HG03280 (cell line): ENCODE results near the gene PRICKLE2.

Experiments
- ATAC-seq: cut with Tn5 transposase; IDR thresholded peaks from one replicate; pipeline ENCODE4 v1.9.1; 2021; ENCODE audit warnings: mild to moderate bottlenecking, moderate library complexity; ENCODE audit not compliant: unreplicated experiment

Gene PRICKLE2

DNA sequence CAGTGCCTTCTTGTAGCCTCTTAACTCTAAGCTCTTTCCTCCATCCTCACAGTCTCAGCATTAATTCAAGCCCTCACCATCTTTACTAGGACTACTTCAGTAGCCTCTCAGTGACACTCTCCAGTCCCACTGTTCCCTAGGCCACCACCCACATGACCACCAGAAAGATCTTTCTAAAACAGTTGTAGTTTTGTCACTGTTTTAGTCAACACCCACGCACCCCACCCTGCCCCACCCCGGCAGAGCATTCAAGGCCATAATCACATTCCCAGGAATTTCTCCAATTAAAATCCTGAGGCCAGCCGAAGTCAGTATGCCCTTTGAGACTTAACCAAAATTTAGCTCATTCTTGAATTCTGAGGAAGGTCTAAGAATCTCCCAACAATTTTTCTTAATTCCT, 170.8 kb downstream of the PRICKLE2 start:
- ATAC-seq: no peak

DNA sequence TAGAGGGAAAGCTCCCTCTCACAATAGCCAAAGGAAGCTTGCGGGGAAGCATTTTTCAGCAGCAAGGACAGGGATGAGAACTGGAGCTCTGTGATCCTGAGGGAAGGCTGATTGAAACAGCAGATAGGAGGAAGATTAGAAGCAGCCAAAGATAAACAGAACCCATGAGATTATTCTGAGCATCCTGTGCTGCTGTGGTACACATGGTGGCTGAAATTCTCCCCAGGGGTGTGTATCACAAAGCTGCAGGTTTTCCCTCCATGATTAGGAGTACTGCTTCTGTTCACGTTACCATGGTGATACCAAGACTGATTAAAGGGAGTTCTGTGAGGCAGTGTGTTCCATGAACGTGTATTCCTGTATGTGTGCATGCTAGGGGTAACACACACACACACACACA, 171.7 kb downstream of the PRICKLE2 start:
- ATAC-seq: no peak

DNA sequence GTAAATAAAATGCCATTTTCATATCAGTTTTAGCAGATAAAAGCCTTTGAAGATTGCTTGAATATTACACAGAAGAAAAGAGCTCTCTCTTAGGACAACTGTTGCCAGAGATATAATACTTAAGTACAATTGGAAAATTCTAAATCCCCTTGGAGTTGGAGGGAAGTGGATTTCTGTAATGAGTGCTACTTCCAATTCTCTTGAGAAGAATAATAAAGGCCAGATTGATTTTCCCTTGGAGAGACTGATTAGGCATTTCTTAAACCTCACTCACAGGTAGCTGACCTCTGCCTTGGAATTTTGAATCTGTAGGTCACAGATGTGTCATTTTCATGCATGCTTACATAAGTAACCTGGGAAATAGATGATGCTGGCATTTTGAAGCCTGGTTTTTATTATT, 172.1 kb downstream of the PRICKLE2 start:
- ATAC-seq: no peak

DNA sequence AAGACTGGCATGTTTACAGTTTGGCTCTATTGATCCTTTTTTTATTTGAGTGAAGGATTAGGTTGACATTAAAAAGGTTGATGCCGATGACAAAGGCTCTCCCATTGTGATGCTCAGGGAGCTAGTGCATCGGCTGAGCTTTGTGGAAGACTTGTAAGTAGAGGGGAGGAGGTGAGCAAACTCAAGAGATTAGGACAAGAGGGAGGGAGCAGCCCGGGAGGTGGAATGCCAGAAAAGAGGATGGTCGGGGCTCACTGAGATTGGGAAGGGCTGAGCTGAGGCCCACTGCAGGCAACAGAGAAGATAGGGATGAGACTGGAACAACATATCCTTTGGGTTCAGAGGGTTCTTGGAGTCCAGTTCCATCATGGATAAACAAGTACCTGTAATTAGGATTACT, 175.4 kb downstream of the PRICKLE2 start:
- no peak for ATAC-seq

DNA sequence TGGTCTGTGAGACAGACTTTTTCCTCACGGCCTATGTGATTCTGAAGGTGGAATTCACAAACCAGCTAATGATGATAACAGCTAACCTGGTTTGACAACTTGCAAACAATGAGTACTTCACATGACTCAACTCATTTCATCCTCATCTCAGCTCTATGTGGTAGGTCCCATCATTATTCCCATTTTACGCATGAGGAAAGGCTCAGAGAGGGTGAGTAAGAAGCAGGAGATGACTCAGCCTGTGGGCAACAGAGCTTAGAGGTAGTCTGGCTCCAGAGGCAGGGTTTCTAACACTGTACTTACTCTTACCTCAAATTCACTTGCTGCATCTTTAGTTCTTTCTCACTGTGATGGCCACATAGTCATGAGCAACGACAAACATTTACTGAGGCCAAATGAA, 176.1 kb downstream of the PRICKLE2 start:
- no peak for ATAC-seq

DNA sequence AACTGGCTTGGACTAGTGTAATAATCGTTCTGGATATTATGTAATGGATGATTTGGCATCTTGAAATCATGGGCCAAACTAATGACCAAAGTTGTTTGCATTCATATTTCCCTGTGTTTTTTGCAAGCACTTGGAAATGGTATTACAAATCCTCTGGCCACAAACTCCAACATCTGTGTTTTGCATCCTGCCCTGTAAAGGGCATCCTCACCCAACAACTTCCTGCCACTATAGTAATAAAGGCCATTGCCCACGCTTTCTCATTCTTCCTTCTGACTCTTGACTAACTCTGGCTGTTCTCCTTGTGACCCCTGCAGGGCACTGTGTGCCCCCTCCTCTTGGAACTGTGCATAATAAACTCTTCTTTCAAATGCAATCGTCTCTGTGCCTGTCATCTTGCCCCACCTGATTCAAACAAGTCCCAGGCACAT, 176.6 kb downstream of the PRICKLE2 start:
- no peak for ATAC-seq

DNA sequence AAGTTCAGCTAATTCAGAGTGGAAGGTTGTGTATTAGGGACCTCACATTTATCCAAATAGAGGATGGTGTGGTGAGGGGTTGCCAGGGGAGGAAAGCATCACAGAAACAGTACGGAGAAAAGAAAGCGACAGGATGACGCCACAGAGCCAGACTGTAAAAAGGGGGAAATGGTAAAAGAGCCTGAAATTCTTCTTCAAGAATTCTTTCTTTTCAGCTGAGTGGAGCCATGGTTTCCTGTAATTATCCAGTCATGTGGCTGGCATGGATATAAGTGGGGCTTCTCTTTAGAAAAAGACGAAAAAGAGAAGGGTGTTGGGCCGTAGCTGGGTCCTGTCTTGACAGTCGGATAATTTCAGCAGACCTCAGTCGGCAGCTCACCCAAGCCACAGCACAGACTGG, 177.5 kb downstream of the PRICKLE2 start:
- ATAC-seq: no peak

DNA sequence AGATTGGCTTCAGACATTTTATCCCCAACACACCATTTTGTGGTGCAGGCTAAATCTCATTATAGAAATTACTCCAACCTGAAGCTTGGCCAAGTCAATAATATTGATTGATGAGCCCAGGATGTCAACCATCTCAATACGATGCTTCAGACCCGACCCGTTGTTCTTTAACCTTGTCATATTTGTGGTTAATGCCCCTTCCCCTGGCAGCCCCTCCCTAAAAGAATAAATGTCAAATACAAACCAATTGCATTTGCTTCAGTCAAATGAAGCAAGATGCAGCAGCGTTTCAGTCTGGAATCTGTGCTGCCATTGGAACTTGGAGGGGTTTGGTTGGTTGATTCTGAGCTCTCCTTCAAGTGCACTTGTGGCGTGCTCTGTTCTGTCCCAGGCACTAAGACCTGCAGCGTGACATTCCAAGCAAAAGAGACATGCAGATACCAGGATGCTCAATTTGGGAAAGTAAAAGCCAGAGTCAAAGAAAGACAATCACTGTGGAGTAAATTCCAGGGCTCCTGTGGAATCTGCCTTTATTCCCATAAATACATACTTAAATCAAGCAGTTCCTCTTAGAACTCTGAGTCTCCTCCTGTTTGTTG, 178.2 kb downstream of the PRICKLE2 start:
- ATAC-seq: no peak

DNA sequence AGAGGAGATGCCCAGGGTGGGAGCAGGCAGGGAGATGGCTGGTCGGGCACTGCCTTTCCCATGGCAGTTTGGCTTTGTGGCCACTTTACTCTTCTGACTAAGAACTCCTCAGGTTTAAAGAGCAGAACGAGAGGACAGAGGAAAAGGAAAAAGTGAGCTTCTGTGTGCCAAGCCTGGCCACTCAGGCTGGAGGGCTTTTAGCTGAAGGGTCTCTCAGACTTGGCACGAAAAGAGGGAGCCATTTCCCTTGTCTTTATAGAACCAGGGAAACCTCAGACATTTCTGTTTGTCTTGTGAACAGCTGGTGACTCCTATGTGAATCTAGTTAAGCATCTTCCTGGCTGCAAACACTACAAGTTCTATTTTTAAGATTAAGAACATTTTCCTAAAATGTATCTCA, 178.7 kb downstream of the PRICKLE2 start:
- ATAC-seq: no peak

DNA sequence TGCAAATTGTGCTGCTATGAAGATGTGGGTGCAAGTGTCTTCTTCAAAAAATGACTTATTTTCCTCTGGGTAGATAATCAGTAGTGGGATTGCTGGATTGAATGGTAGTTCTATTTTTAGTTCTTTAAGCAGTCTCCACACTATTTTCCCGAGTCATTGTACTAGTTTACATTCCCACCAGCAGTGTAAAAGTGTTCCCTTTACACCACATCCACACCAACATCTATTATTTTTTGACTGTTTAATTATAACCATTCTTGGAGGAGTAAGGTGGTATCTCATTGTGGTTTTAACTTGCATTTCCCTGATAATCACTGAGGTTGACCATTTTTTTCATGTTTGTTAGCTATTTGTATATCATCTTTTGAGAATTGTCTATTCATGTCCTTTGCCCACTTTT, 182.3 kb downstream of the PRICKLE2 start:
- no peak for ATAC-seq
